ENCODE measurements around the gene CDCA5.

CDCA5 gene

GRCh38 chr11:65042891-65043290 is 40.9 kb downstream of the CDCA5 start:
- Histone ChIP-seq H4K20me1 (peaks cover 0 to 59% (median 34%) of the 10 kb centered on the region in 11 experiments; a peak in 15 of 22 replicates), H3K27me3 (peaks cover 12 to 24% (median 19%) of the 10 kb centered on the region in 11 experiments), H3K27ac (no peak overlapping the region), H3K4me1 (peaks cover 59 to 75% (median 69%) of the 10 kb centered on the region in 10 experiments), H3K4me2 (peak overlapping the region; percentile 92 to 100 (median 99); a peak in 21 of 22 replicates), H3K36me3 (peaks cover 15 to 40% (median 28%) of the 10 kb centered on the region in 11 experiments; a peak in 20 of 22 replicates), H3K4me3 (peak overlapping the region in 3 of 10 experiments; percentile 82 to 90 (median 85); a peak in 3 of 20 replicates), H3K9me3 (replicated peaks in 1 of 11) (no peaks in the 10 kb centered on the region), H3K9ac (peak overlapping the region in 3 of 11 experiments; percentile 19 to 81 (median 26); a peak in 2 of 22 replicates)
- TF ChIP-seq Cebpa-rat (IDR thresholded peaks at IDR 0.05) = no peak

GRCh38 chr11:65040847-65041622 is 42.8 kb downstream of the CDCA5 start, which contains the start of gene SAC3D1:
SAC3D1 (plus strand) TSS chr11:65041210; CDS start chr11:65041293, 83 bp downstream.
- Histone ChIP-seq H3K9ac (peak within 1 kb of the TSS; percentile 75 to 86 (median 82)), H3K4me2 (peak within 1 kb of the TSS; percentile 92 to 100 (median 99)), H4K20me1 (peaks cover 0 to 48% (median 27%) of the 10 kb centered on the region in 11 experiments; a peak in 15 of 22 replicates), H3K36me3 (peaks cover 25 to 55% (median 36%) of the 10 kb centered on the region in 11 experiments; a peak in 21 of 22 replicates), H3K4me1 (peaks cover 59 to 70% (median 69%) of the 10 kb centered on the region in 10 experiments), H3K9me3 (replicated peaks in 1 of 11) (no peaks in the 10 kb centered on the region), H3K27me3 (peaks cover 0 to 6% (median 1%) of the 10 kb centered on the region in 11 experiments; a peak in 7 of 22 replicates), H3K27ac (peak within 1 kb of the TSS; percentile 60 to 87 (median 83); a peak in 21 of 22 replicates), H3K4me3 (peak within 1 kb of the TSS; percentile 72 to 90 (median 80))
- no peak for TF ChIP-seq Cebpa-rat (IDR thresholded peaks at IDR 0.05)

GRCh38 chr11:65040520-65040846 is 43.4 kb downstream of the CDCA5 start:
- Histone ChIP-seq H3K36me3 (peaks cover 27 to 55% (median 39%) of the 10 kb centered on the region in 11 experiments; a peak in 21 of 22 replicates), H3K9me3 (replicated peaks in 1 of 11) (no peaks in the 10 kb centered on the region)

GRCh38 chr11:65036931-65037330 is 46.9 kb downstream of the CDCA5 start:
- Histone ChIP-seq H3K36me3 (peaks cover 20 to 63% (median 48%) of the 10 kb centered on the region in 11 experiments; a peak in 21 of 22 replicates), H3K4me2 (no peak overlapping the region), H3K9ac (no peak overlapping the region), H3K27me3 (no peaks in the 10 kb centered on the region), H3K27ac (no peak overlapping the region), H3K9me3 (replicated peaks in 1 of 11) (no peaks in the 10 kb centered on the region), H4K20me1 (peaks cover 0 to 8% (median 0%) of the 10 kb centered on the region in 11 experiments; a peak in 9 of 22 replicates), H3K4me1 (peaks cover 28 to 40% (median 37%) of the 10 kb centered on the region in 10 experiments), H3K4me3 (no peak overlapping the region)
- TF ChIP-seq Cebpa-rat (IDR thresholded peaks at IDR 0.05) = no peak

More at GRCh38 chr11:65040520-65040846, 43.4 kb downstream of the CDCA5 start:
- Histone ChIP-seq H3K4me2 (peak overlapping the region; percentile 84 to 100 (median 98)), H3K27me3 (peaks cover 0 to under 1% (median 0%) of the 10 kb centered on the region in 11 experiments; a peak in 2 of 22 replicates), H3K4me1 (peaks cover 57 to 67% (median 65%) of the 10 kb centered on the region in 10 experiments), H3K27ac (peak overlapping the region; percentile 60 to 87 (median 83); a peak in 21 of 22 replicates), H4K20me1 (peaks cover 0 to 42% (median 21%) of the 10 kb centered on the region in 11 experiments; a peak in 15 of 22 replicates), H3K4me3 (peak overlapping the region; percentile 72 to 90 (median 80)), H3K9ac (peak overlapping the region; percentile 75 to 86 (median 82))
- TF ChIP-seq Cebpa-rat (IDR thresholded peaks at IDR 0.05) = no peak

GRCh38 chr11:65035579-65035978 is 48.3 kb downstream of the CDCA5 start:
- no peaks in the 10 kb centered on the region; a peak in 1 of 22 replicates for H4K20me1 ChIP-seq
- H3K4me3 ChIP-seq = no peak overlapping the region
- H3K4me2 ChIP-seq = no peak overlapping the region
- H3K27me3 ChIP-seq = no peaks in the 10 kb centered on the region
- H3K4me1 ChIP-seq = peaks cover 26 to 45% (median 38%) of the 10 kb centered on the region in 10 experiments
- peaks cover 20 to 73% (median 50%) of the 10 kb centered on the region in 11 experiments; a peak in 21 of 22 replicates for H3K36me3 ChIP-seq
- H3K27ac ChIP-seq = no peak overlapping the region
- H3K9ac ChIP-seq = no peak overlapping the region
- no peaks in the 10 kb centered on the region for H3K9me3 ChIP-seq (replicated peaks in 1 of 11)
- no peak for TF ChIP-seq Cebpa-rat (IDR thresholded peaks at IDR 0.05)

GRCh38 chr11:65034423-65034822 is 49.4 kb downstream of the CDCA5 start:
- Histone ChIP-seq H4K20me1 (no peaks in the 10 kb centered on the region; a peak in 1 of 22 replicates), H3K9ac (no peak overlapping the region), H3K27ac (no peak overlapping the region), H3K36me3 (peaks cover 20 to 73% (median 50%) of the 10 kb centered on the region in 11 experiments; a peak in 21 of 22 replicates), H3K4me3 (no peak overlapping the region), H3K4me2 (no peak overlapping the region), H3K4me1 (peaks cover 15 to 33% (median 26%) of the 10 kb centered on the region in 10 experiments), H3K27me3 (no peaks in the 10 kb centered on the region), H3K9me3 (replicated peaks in 1 of 11) (no peaks in the 10 kb centered on the region)
- TF ChIP-seq Cebpa-rat (IDR thresholded peaks at IDR 0.05) = no peak

GRCh38 chr11:65032216-65032615 is 51.6 kb downstream of the CDCA5 start:
- H3K27me3 ChIP-seq = no peaks in the 10 kb centered on the region
- peaks cover 20 to 60% (median 43%) of the 10 kb centered on the region in 11 experiments; a peak in 21 of 22 replicates for H3K36me3 ChIP-seq
- H3K4me3 ChIP-seq = no peak overlapping the region
- no peak overlapping the region for H3K27ac ChIP-seq
- peaks cover 10 to 31% (median 24%) of the 10 kb centered on the region in 10 experiments for H3K4me1 ChIP-seq
- no peaks in the 10 kb centered on the region; a peak in 1 of 22 replicates for H4K20me1 ChIP-seq
- H3K9me3 ChIP-seq (replicated peaks in 1 of 11) = no peaks in the 10 kb centered on the region
- peak overlapping the region in 5 of 11 experiments; percentile 0 to 44 (median 12); a peak in 5 of 22 replicates for H3K4me2 ChIP-seq
- 0 out of 22 replicates have a peak overlapping the region, but pooled peaks of 3 of the 11 experiments have one; percentile 14 to 20 (median 18) for H3K9ac ChIP-seq
- TF ChIP-seq Cebpa-rat (IDR thresholded peaks at IDR 0.05) = no peak
